HFF-Myc (cell line): ENCODE data around the gene CAMK2B.

Experiments
- DNase-seq: peaks from one replicate; pipeline ENCODE4 v3.0.0-alpha.2; 2011; ENCODE audit warnings: low read depth; ENCODE audit errors: extremely low read depth
- H3K4me3 ChIP-seq: replicated peaks from 2 replicates; pipeline ENCODE4 v1.5.1; 2011; ENCODE audit warnings: low read depth, mild to moderate bottlenecking, control low read depth, low read length
- CTCF ChIP-seq: IDR thresholded peaks from 2 replicates; pipeline ENCODE4 v1.5.1; 2012; ENCODE audit warnings: mild to moderate bottlenecking, low read depth, low read length, control low read depth; ENCODE audit errors: missing control alignments

Gene CAMK2B

GRCh38 chr7:44325201-44325671 is at the start of gene CAMK2B:
CAMK2B (minus strand) TSS chr7:44325594; CDS start chr7:44325421, 173 bp downstream.
- H3K4me3 ChIP-seq: no peak within 1 kb of the TSS
- no peak for DNase-seq
- no peak for TF ChIP-seq CTCF

- no peak overlapping the region for H3K4me3 ChIP-seq
- no peak for DNase-seq
- no peak for TF ChIP-seq CTCF
Observed at GRCh38 chr7:44374007-44374763, 48.8 kb upstream of the CAMK2B start.

GRCh38 chr7:44373418-44373740 is 48.0 kb upstream of the CAMK2B start:
- no peak overlapping the region for H3K4me3 ChIP-seq
- DNase-seq: no peak
- TF ChIP-seq CTCF: no peak

- no peak for TF ChIP-seq CTCF
- no peak for DNase-seq
- H3K4me3 ChIP-seq: no peak overlapping the region
Observed at GRCh38 chr7:44372560-44373417, 47.4 kb upstream of the CAMK2B start.

GRCh38 chr7:44368885-44369284 is 43.5 kb upstream of the CAMK2B start:
- no peak for TF ChIP-seq CTCF
- H3K4me3 ChIP-seq: no peak overlapping the region
- no peak for DNase-seq

GRCh38 chr7:44368455-44368854 is 43.1 kb upstream of the CAMK2B start:
- DNase-seq: no peak

More at GRCh38 chr7:44368455-44368854, 43.1 kb upstream of the CAMK2B start:
- TF ChIP-seq CTCF: no peak
- H3K4me3 ChIP-seq: no peak overlapping the region
